ENCODE results near the gene LARGE1. TPM values are rescaled to one million over a fixed set of nuclear protein-coding genes. Genes with fewer than 3 reads are reported as not detected.

LARGE1 gene
- total RNA-seq, 1 experiment from 2014 or later = 5.8 TPM

DNA sequence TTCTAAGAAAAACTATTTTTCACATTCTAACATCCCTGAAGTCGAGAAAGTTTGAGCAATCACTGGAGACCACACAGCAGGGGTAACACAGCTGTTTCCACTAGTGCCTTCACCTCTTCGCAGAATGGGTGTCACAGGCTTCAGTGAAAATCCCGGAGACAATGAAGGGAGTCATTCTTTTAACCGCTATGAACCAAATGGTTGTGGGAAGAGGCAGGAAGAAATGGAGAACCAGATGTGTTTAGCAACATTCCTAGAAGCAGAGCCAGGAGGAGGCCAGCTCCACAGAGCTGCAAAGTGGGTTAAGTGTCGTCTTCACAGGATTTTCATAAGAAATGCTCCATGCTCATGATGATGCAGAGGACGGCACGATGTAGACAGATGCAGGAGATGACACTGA is 221.1 kb downstream of the LARGE1 start:
- intact Hi-C loops (cut with micrococcal nuclease; ENCODE audit: unreplicated experiment) = no loop called here
- no peaks in the 10 kb centered on the region for H3K4me1 ChIP-seq
- Mint-ChIP-seq H3K27me3 (ENCODE audit: insufficient read depth, unreplicated experiment) (no peaks in the 10 kb centered on the region), H3K27ac (ENCODE audit: unreplicated experiment) (no peak overlapping the region), H3K9me3 (ENCODE audit: unreplicated experiment) (peaks cover under 1% of the 10 kb centered on the region), H3K4me3 (ENCODE audit: unreplicated experiment) (no peak overlapping the region), H3K4me1 (ENCODE audit: low read depth, unreplicated experiment) (no peaks in the 10 kb centered on the region), H3K36me3 (ENCODE audit: insufficient read depth, unreplicated experiment) (peaks cover 6% of the 10 kb centered on the region)
- no peaks in the 10 kb centered on the region for H3K36me3 ChIP-seq (ENCODE audit: control insufficient read depth, insufficient read depth, low read length)
- no peak for DNase-seq
- H3K9me3 ChIP-seq = no peaks in the 10 kb centered on the region
- ChIA-PET POLR2A (no interaction called here), CTCF (no interaction called here)
- BruUV-seq (replicated peaks) = no TSS peak
- TF ChIP-seq, protein P1, sequence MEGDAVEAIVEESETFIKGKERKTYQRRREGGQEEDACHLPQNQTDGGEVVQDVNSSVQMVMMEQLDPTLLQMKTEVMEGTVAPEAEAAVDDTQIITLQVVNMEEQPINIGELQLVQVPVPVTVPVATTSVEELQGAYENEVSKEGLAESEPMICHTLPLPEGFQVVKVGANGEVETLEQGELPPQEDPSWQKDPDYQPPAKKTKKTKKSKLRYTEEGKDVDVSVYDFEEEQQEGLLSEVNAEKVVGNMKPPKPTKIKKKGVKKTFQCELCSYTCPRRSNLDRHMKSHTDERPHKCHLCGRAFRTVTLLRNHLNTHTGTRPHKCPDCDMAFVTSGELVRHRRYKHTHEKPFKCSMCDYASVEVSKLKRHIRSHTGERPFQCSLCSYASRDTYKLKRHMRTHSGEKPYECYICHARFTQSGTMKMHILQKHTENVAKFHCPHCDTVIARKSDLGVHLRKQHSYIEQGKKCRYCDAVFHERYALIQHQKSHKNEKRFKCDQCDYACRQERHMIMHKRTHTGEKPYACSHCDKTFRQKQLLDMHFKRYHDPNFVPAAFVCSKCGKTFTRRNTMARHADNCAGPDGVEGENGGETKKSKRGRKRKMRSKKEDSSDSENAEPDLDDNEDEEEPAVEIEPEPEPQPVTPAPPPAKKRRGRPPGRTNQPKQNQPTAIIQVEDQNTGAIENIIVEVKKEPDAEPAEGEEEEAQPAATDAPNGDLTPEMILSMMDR (IDR thresholded peaks at IDR 0.05; ENCODE audit: insufficient read depth in 1 of 2, low read depth in 1 of 2, low read length in 1 of 2, severe bottlenecking in 1 of 2, unreplicated experiment in 1 of 2) = no peak
- no peaks in the 10 kb centered on the region for H3K27me3 ChIP-seq (replicated peaks; ENCODE audit: control insufficient read depth, insufficient read depth, low read length)
- H3K4me3 ChIP-seq (ENCODE audit: low read depth, low read length) = no peak overlapping the region

DNA sequence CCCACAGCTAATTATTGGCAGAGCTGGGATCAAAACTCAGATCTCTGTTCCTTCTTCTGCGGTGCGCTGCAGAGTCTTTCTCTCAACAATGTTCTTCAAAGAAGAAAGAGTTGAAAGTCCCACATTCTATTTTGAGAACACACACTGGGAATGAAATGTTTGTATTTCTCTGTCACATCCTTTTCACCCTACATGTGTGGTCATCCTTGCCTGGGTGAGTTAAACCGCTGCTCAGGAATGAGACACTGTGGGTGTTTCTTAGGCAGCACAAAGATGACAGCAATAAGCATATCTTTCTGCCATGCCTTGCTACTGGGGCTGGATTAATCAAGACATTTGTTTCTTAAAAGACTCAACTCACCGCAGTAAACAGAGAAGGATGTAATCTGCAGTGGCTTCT is 222.6 kb downstream of the LARGE1 start:
- Histone ChIP-seq H3K4me1 (no peaks in the 10 kb centered on the region), H3K36me3 (ENCODE audit: control insufficient read depth, insufficient read depth, low read length) (no peaks in the 10 kb centered on the region), H3K4me3 (ENCODE audit: low read depth, low read length) (no peak overlapping the region), H3K9me3 (no peaks in the 10 kb centered on the region), H3K27me3 (replicated peaks; ENCODE audit: control insufficient read depth, insufficient read depth, low read length) (no peaks in the 10 kb centered on the region)
- Mint-ChIP-seq H3K4me3 (ENCODE audit: unreplicated experiment) (no peak overlapping the region), H3K36me3 (ENCODE audit: insufficient read depth, unreplicated experiment) (peaks cover 6% of the 10 kb centered on the region), H3K9me3 (ENCODE audit: unreplicated experiment) (no peaks in the 10 kb centered on the region), H3K4me1 (ENCODE audit: low read depth, unreplicated experiment) (no peaks in the 10 kb centered on the region), H3K27me3 (ENCODE audit: insufficient read depth, unreplicated experiment) (no peaks in the 10 kb centered on the region), H3K27ac (ENCODE audit: unreplicated experiment) (no peak overlapping the region)
- TF ChIP-seq, protein P1 (IDR thresholded peaks at IDR 0.05; ENCODE audit: insufficient read depth in 1 of 2, low read depth in 1 of 2, low read length in 1 of 2, severe bottlenecking in 1 of 2, unreplicated experiment in 1 of 2) = no peak
- ChIA-PET POLR2A (no interaction called here), CTCF (no interaction called here)
- no TSS peak for BruUV-seq (replicated peaks)
- no peak for DNase-seq
- intact Hi-C loops (cut with micrococcal nuclease; ENCODE audit: unreplicated experiment) = no loop called here

DNA sequence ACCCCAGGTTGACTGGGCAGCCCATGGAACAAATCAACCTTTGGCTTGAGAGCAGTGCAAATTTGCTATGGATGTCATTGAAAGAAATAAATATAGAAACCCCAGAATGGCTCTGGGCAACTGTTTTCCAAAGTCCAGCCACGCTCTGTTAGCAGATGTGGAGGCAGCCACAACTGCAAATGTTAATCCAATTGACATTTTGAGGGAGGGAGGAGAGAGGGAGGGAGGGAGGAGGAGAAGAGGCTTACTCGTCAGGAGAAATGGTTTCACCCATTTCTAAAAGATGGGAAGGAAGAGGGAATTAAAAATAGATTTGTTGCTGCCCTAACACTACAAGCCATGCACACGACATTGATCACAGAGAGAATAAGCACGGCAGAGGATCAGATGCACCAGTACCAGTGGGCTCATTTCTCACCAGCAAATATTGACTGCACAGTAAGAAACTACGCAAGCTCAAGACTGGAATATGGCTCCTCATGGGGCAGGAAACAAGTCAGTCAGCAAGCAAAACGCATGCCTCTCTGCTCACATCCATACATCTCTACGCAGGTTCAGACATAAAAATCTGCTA is 229.1 kb downstream of the LARGE1 start:
- H3K27me3 ChIP-seq (replicated peaks; ENCODE audit: control insufficient read depth, insufficient read depth, low read length) = no peaks in the 10 kb centered on the region
- no peak overlapping the region for H3K4me3 Mint-ChIP-seq (ENCODE audit: unreplicated experiment)
- no peaks in the 10 kb centered on the region for H3K9me3 Mint-ChIP-seq (ENCODE audit: unreplicated experiment)
- intact Hi-C loops (cut with micrococcal nuclease; ENCODE audit: unreplicated experiment) = no loop called here
- no peak overlapping the region for H3K27ac Mint-ChIP-seq (ENCODE audit: unreplicated experiment)
- ChIA-PET POLR2A (no interaction called here), CTCF (no interaction called here)
- no peaks in the 10 kb centered on the region for H3K36me3 Mint-ChIP-seq (ENCODE audit: insufficient read depth, unreplicated experiment)
- no peaks in the 10 kb centered on the region for H3K36me3 ChIP-seq (ENCODE audit: control insufficient read depth, insufficient read depth, low read length)
- H3K4me3 ChIP-seq (ENCODE audit: low read depth, low read length) = no peak overlapping the region
- no peaks in the 10 kb centered on the region for H3K27me3 Mint-ChIP-seq (ENCODE audit: insufficient read depth, unreplicated experiment)
- H3K9me3 ChIP-seq = no peaks in the 10 kb centered on the region
- no peaks in the 10 kb centered on the region for H3K4me1 ChIP-seq
- no peaks in the 10 kb centered on the region for H3K4me1 Mint-ChIP-seq (ENCODE audit: low read depth, unreplicated experiment)
- no peak for DNase-seq
- TF ChIP-seq, protein P1 (IDR thresholded peaks at IDR 0.05; ENCODE audit: insufficient read depth in 1 of 2, low read depth in 1 of 2, low read length in 1 of 2, severe bottlenecking in 1 of 2, unreplicated experiment in 1 of 2) = no peak
- no TSS peak for BruUV-seq (replicated peaks)
